IMR-90 (cell line): ENCODE measurements around the gene MYBPHL. TPM values are rescaled to one million over a fixed set of nuclear protein-coding genes. Genes with fewer than 3 reads are reported as not detected.

ENCODE experiments used
- ATAC-seq: fragments of 200-7000 bp; cut with Tn5 transposase; 2 replicates; pipeline ENCODE4 v1.9.1; 2020; ENCODE audit warnings: low read depth, mild to moderate bottlenecking, moderate library complexity
- BruUV-seq: library from RNA; stranded (reverse); fragments of 400-500 nt; replicated peaks from 2 replicates; lab custom pipeline; 2021; lab: Mats Ljungman, UMichigan
- CTCF ChIA-PET: fragments of 300-600 bp; formaldehyde crosslinking; extraction: SDS; loops from one replicate; lab custom pipeline; 2021; ENCODE audit warnings: antibody characterized with exemption; lab: Yijun Ruan, JAX
- POLR2A ChIA-PET: fragments of 300-600 bp; sonication (Branson Sonifier 250); formaldehyde crosslinking; loops from one replicate; lab custom pipeline; 2022; ENCODE audit warnings: antibody characterized with exemption; ENCODE audit not compliant: unreplicated experiment; lab: Charles Lee
- DNase-seq: peaks from one replicate; pipeline ENCODE4 v3.0.0; 2013
- H2AFZ ChIP-seq: replicated peaks from 2 replicates; pipeline ENCODE3; 2013; ENCODE audit warnings: low read length, mild to moderate bottlenecking; ENCODE audit not compliant: poor library complexity
- H2AK5ac ChIP-seq: 2 replicates; pipeline ENCODE4 v1.6.1; 2013; ENCODE audit warnings: low read depth, low read length, inconsistent platforms
- H2AK9ac ChIP-seq: replicated peaks from 2 replicates; pipeline ENCODE3; 2013; ENCODE audit warnings: mild to moderate bottlenecking, low read depth, low read length, moderate library complexity; ENCODE audit not compliant: poor library complexity
- H2BK120ac ChIP-seq: 2 replicates; pipeline ENCODE4 v1.6.1; 2013; ENCODE audit warnings: low read depth, low read length, inconsistent platforms
- H2BK15ac ChIP-seq: 3 replicates; pipeline ENCODE4 v1.6.1; 2013; ENCODE audit warnings: low read depth, low read length, inconsistent platforms
- H2BK20ac ChIP-seq: 2 replicates; pipeline ENCODE4 v1.6.1; 2013; ENCODE audit warnings: low read depth, mild to moderate bottlenecking, inconsistent platforms, low read length, moderate library complexity
- H2BK5ac ChIP-seq: 2 replicates; pipeline ENCODE4 v1.6.1; 2013; ENCODE audit warnings: mild to moderate bottlenecking, low read depth, low read length, inconsistent platforms; ENCODE audit not compliant: poor library complexity, severe bottlenecking
- H3K14ac ChIP-seq: replicated peaks from 2 replicates; pipeline ENCODE4 v1.6.1; 2013; ENCODE audit warnings: low read depth, low read length, inconsistent platforms
- H3K18ac ChIP-seq: 2 replicates; pipeline ENCODE4 v1.6.1; 2013; ENCODE audit warnings: low read depth, low read length, control low read depth
- H3K23ac ChIP-seq: 2 replicates; pipeline ENCODE4 v1.6.1; 2013; ENCODE audit warnings: low read depth, low read length, inconsistent platforms
- H3K27ac ChIP-seq: 2 replicates; pipeline ENCODE4 v1.5.1; 2013; ENCODE audit warnings: mild to moderate bottlenecking, control low read depth, low read length; ENCODE audit not compliant: insufficient read depth
- H3K27me3 ChIP-seq: 2 replicates; pipeline ENCODE4 v1.6.1; 2013; ENCODE audit warnings: low read length; ENCODE audit not compliant: control insufficient read depth, insufficient read depth
- H3K36me3 ChIP-seq: 2 replicates; pipeline ENCODE4 v1.6.1; 2013; ENCODE audit warnings: low read length, mixed read lengths; ENCODE audit not compliant: control insufficient read depth, insufficient read depth
- H3K4ac ChIP-seq: 2 replicates; pipeline ENCODE4 v1.6.1; 2013; ENCODE audit warnings: low read depth, low read length, inconsistent platforms
- H3K4me1 ChIP-seq: 2 replicates; pipeline ENCODE4 v1.6.1; 2013; ENCODE audit warnings: low read length, mixed read lengths; ENCODE audit not compliant: control insufficient read depth, insufficient read depth
- H3K4me2 ChIP-seq: 2 replicates; pipeline ENCODE4 v1.6.1; 2013; ENCODE audit warnings: low read depth, mild to moderate bottlenecking, control low read depth, low read length, moderate library complexity
- H3K4me3 ChIP-seq: 2 replicates; pipeline ENCODE4 v1.5.1; 2013; ENCODE audit warnings: low read depth, mild to moderate bottlenecking, control low read depth, low read length, moderate library complexity; ENCODE audit not compliant: insufficient read depth
- H3K56ac ChIP-seq: 2 replicates; pipeline ENCODE4 v1.6.1; 2013; ENCODE audit warnings: low read length, inconsistent platforms; ENCODE audit not compliant: insufficient read depth; ENCODE audit errors: extremely low read depth
- H3K79me1 ChIP-seq, 2 experiments: 2 replicates each; pipeline ENCODE4 v1.6.1; 2013; ENCODE audit warnings: low read length in 2 of 2, inconsistent platforms in 1 of 2, low read depth in 1 of 2
- H3K9ac ChIP-seq: 2 replicates; pipeline ENCODE4 v1.6.1; 2013; ENCODE audit warnings: low read depth, low read length, control low read depth
- H3K9me1 ChIP-seq: 2 replicates; pipeline ENCODE4 v1.6.1; 2013; ENCODE audit warnings: low read length, inconsistent platforms; ENCODE audit not compliant: insufficient read depth
- H3K9me3 ChIP-seq: 2 replicates; pipeline ENCODE4 v1.6.1; 2013; ENCODE audit warnings: low read length; ENCODE audit not compliant: control insufficient read depth, insufficient read depth
- H4K20me1 ChIP-seq: 2 replicates; pipeline ENCODE4 v1.6.1; 2013; ENCODE audit warnings: low read length, inconsistent platforms; ENCODE audit not compliant: insufficient read depth
- H4K5ac ChIP-seq: 2 replicates; pipeline ENCODE4 v1.6.1; 2013; ENCODE audit warnings: mild to moderate bottlenecking, low read depth, low read length, control low read depth
- H4K8ac ChIP-seq, 2 experiments: 2 replicates each; pipeline ENCODE4 v1.6.1; 2013; ENCODE audit warnings: low read depth in 2 of 2, low read length in 2 of 2, control low read depth in 1 of 2, inconsistent platforms in 1 of 2
- H4K91ac ChIP-seq: 2 replicates; pipeline ENCODE4 v1.6.1; 2013; ENCODE audit warnings: low read depth, low read length, inconsistent platforms; ENCODE audit not compliant: insufficient read depth
- CEBPB ChIP-seq: IDR thresholded peaks from 2 replicates; pipeline ENCODE4 v1.6.1; 2012; ENCODE audit warnings: low read depth, low read length, improper control_type of control experiment
- CHD1 ChIP-seq: IDR thresholded peaks from 2 replicates; pipeline ENCODE4 v1.6.1; 2012; ENCODE audit warnings: low read depth, low read length, improper control_type of control experiment
- CTCF ChIP-seq: conservative IDR thresholded peaks from 2 replicates; pipeline ENCODE4 v1.5.1; 2012; ENCODE audit warnings: mild to moderate bottlenecking, low read depth, low read length, improper control_type of control experiment
- ELK1 ChIP-seq: fragments of 150-350 bp; IDR thresholded peaks from 2 replicates; pipeline ENCODE4 v1.6.1; 2016; ENCODE audit warnings: low read depth, mild to moderate bottlenecking, low read length, moderate library complexity, borderline replicate concordance
- FOS ChIP-seq: fragments of 150-350 bp; IDR thresholded peaks from 2 replicates; pipeline ENCODE4 v1.6.1; 2016; ENCODE audit warnings: low read depth, low read length
- MAZ ChIP-seq: IDR thresholded peaks from 2 replicates; pipeline ENCODE4 v1.6.1; 2012; ENCODE audit warnings: low read depth, mild to moderate bottlenecking, low read length, improper control_type of control experiment, moderate library complexity, borderline replicate concordance
- MXI1 ChIP-seq: IDR thresholded peaks from 2 replicates; pipeline ENCODE4 v1.6.1; 2012; ENCODE audit warnings: low read depth, mild to moderate bottlenecking, low read length, moderate library complexity, borderline replicate concordance
- NFE2L2 ChIP-seq: fragments of 150-350 bp; IDR thresholded peaks from 2 replicates; pipeline ENCODE4 v1.6.1; 2016; ENCODE audit warnings: low read depth, mild to moderate bottlenecking, low read length
- POLR2A ChIP-seq: IDR thresholded peaks from 2 replicates; pipeline ENCODE4 v1.6.1; 2012; ENCODE audit warnings: mild to moderate bottlenecking, low read depth, low read length
- RAD21 ChIP-seq: IDR thresholded peaks from 2 replicates; pipeline ENCODE4 v1.6.1; 2012; ENCODE audit warnings: low read length, improper control_type of control experiment
- RCOR1 ChIP-seq: IDR thresholded peaks from 2 replicates; pipeline ENCODE4 v1.6.1; 2012; ENCODE audit warnings: mild to moderate bottlenecking, low read length, improper control_type of control experiment; ENCODE audit not compliant: insufficient replicate concordance
- RFX5 ChIP-seq: IDR thresholded peaks from 2 replicates; pipeline ENCODE4 v1.8.0; 2012; ENCODE audit warnings: low read depth, mild to moderate bottlenecking, low read length, moderate library complexity
- USF2 ChIP-seq: fragments of 150-350 bp; IDR thresholded peaks from 2 replicates; pipeline ENCODE4 v1.6.1; 2017; ENCODE audit warnings: mild to moderate bottlenecking, antibody characterized with exemption, low read length, low read depth
- WGBS, 2 experiments: methylation state at CpG; one replicate each; pipeline versions ENCODE4 v1.1.5 to v1.1.7; 2013; ENCODE audit warnings: missing lambda C conversion rate in 2 of 2; ENCODE audit not compliant: insufficient read length in 1 of 2; ENCODE audit errors: extremely low coverage in 2 of 2; 5-methylcytosine and 5-hydroxymethylcytosine counted together
- dilution Hi-C: fragments of 300-500 bp; cut with HindIII; formaldehyde crosslinking; loops from one replicate; pipeline ENCODE4 v1.14.3; 2018; ENCODE audit warnings: low sequenced_read_pairs; ENCODE audit not compliant: unreplicated experiment
- in situ Hi-C: fragments of 300-500 bp; cut with MboI; formaldehyde crosslinking; loops from 3 replicates; pipeline ENCODE4 v1.14.3; 2019; ENCODE audit warnings: low sequenced_read_pairs, inconsistent platforms, mixed read lengths
- intact Hi-C: fragments of 100-400 bp; cut with micrococcal nuclease; formaldehyde crosslinking; loops from 2 replicates; pipeline ENCODE4 v1.10.0; 2022
- polyA plus RNA-seq, 3 experiments: library from polyadenylated mRNA; depleted of rRNA; stranded (reverse); fragments of >200 nt; gene quantifications; 2 replicates each; pipeline ENCODE4 v1.2.3, GENCODE V29; 2012; ENCODE audit warnings: low replicate concordance in 1 of 3
- total RNA-seq: library from RNA; depleted of rRNA; stranded (reverse); fragments of >200 nt; gene quantifications from 2 replicates; pipeline ENCODE4 v1.2.3, GENCODE V29; 2012

The MYBPHL gene
- total and polyA plus RNA-seq, 2 of the 4 experiments (the other 2 are of a cell fraction) = 0.07 TPM; not detected in 1

DNA sequence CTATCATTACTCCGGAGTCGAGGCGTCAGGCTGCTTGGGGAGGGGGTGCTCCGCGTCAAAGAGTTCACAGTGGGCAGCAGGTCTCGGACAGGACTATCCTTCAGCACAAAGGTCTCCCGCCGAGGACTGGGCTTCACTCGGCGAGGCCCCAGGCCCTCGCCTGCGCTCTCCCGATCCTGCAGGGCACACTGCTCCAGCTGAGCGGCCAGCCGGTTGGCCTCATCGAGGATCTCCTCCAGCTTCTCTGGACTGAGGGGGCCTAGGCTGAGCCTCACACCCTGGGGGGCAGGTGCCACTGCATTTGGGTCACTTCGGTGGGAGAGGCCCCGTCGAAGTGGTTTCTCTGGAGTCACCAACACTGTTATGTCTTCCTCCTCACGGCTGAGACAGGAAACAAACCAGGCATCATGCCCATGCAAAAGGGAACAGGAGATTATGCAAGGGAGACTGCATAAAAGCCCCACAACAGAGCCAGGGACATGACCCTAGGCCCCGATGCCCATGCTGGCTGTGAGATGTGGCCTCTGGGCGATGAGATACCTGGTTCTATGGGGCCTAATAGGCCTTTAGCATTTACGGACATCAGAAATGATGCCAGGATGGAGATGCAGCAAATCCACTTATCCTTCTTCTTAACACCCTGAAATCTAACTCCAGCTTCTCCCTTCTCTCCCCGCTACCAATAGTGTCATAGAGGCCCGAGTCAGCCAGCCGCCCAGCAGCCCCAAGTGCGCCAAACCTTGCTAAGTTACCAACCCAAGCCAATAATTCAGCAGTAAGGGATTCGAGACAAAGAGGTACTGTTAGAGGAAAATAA lies 24.9 kb downstream of the MYBPHL start:
- H2BK15ac ChIP-seq = peak overlapping the region; percentile 12; the same call in 1 of the 3 replicates
- peak overlapping the region; percentile 63 for H3K4me3 ChIP-seq
- H2AK5ac ChIP-seq = peak overlapping the region; percentile 63
- no peaks in the 10 kb centered on the region for H3K9me3 ChIP-seq
- H3K23ac ChIP-seq = peak overlapping the region; percentile 93
- ChIA-PET CTCF (interaction anchor here (1.0 kb wide), 1 partner anchor 27 kb away, joined by 3 read pairs; no protein-coding TSS in a partner anchor), POLR2A (interaction anchor here (0.8 to 1.6 kb wide), 2 partner anchors 41 to 89 kb away, joined by 3 read pairs; no protein-coding TSS in a partner anchor)
- peak overlapping the region; percentile 76 for H4K5ac ChIP-seq
- H4K20me1 ChIP-seq = no peaks in the 10 kb centered on the region
- peak overlapping the region; percentile 96 for H3K4me2 ChIP-seq
- H3K14ac ChIP-seq = peak overlapping the region; percentile 48
- 36% methylated on average over 7 of the region's 28 CpGs; no CpG with 5 or more reads in 1 of the 2 experiments for WGBS, 2 experiments
- H3K9me1 ChIP-seq = peaks cover 6% of the 10 kb centered on the region; the same call in 1 of the 2 replicates
- intact Hi-C loops = loop anchor here (1.0 to 10.0 kb wide), 2 partner anchors 117 to 343 kb away; no protein-coding TSS in a partner anchor
- H3K79me1 ChIP-seq = peaks cover 15 to 56% of the 10 kb centered on the region in 2 experiments
- ATAC-seq (peak; percentile 3; the same call in 1 of the 2 replicates), DNase-seq (no peak)
- H2BK5ac ChIP-seq = peak overlapping the region; percentile 73
- peak overlapping the region; percentile 17 for H3K18ac ChIP-seq
- H3K9ac ChIP-seq = peak overlapping the region; percentile 82
- H3K56ac ChIP-seq = peak overlapping the region; percentile 72
- H2BK120ac ChIP-seq = peak overlapping the region; percentile 61
- peak overlapping the region; percentile 8; the same call in 1 of the 2 replicates for H2BK20ac ChIP-seq
- peak overlapping the region; percentile 73 for H3K27ac ChIP-seq
- peaks cover 6% of the 10 kb centered on the region for H3K36me3 ChIP-seq
- no TSS peak for BruUV-seq
- H4K91ac ChIP-seq = peak overlapping the region; percentile 71
- in situ Hi-C loops = no loop called here
- peak overlapping the region; percentile 88 for H2AK9ac ChIP-seq
- H3K4me1 ChIP-seq = peaks cover 7% of the 10 kb centered on the region
- no peaks in the 10 kb centered on the region for H3K27me3 ChIP-seq
- peak overlapping the region; percentile 85 for H3K4ac ChIP-seq
- H2AFZ ChIP-seq = peak overlapping the region; percentile 84
- dilution Hi-C loops = no loop called here
- H4K8ac ChIP-seq = peak overlapping the region; percentile 32 to 74; a peak in 3 of 4 replicates
- TF ChIP-seq FOS = no peak
- no peak for TF ChIP-seq USF2
- no peak for TF ChIP-seq NFE2L2
- TF ChIP-seq RCOR1 = no peak
- no peak for TF ChIP-seq CTCF
- no peak for TF ChIP-seq RFX5
- no peak for TF ChIP-seq ELK1
- no peak for TF ChIP-seq RAD21
- no peak for TF ChIP-seq MAZ
- no peak for TF ChIP-seq MXI1
- TF ChIP-seq CEBPB = no peak
- no peak for TF ChIP-seq CHD1
- TF ChIP-seq POLR2A = no peak
